HCT116 (cell line): ENCODE data around the gene CH25H. TPM values are rescaled to one million over a fixed set of nuclear protein-coding genes. Genes with fewer than 3 reads are reported as not detected.
"Not testable (repeated sequence)": the region's sequence is repeated elsewhere in the genome, so short reads cannot be mapped to it uniquely, and the experiment has no call there.

Source experiments
- ATAC-seq: fragments of 200-7000 bp; cut with Tn5 transposase; 2 replicates; pipeline ENCODE4 v1.9.1; 2020; ENCODE audit warnings: mild to moderate bottlenecking, moderate library complexity
- BruUV-seq: library from RNA; stranded (reverse); fragments of 400-500 nt; replicated peaks from 2 replicates; lab custom pipeline; 2021; lab: Mats Ljungman, UMichigan
- CTCF ChIA-PET: fragments of 300-600 bp; sonication (Branson Sonifier 250); formaldehyde crosslinking; loops from one replicate; lab custom pipeline; 2021; ENCODE audit warnings: antibody characterized with exemption; lab: Charles Lee
- POLR2A ChIA-PET: fragments of 300-600, 350-600 bp; sonication (Branson Sonifier 250); formaldehyde crosslinking; loops from one replicate; lab custom pipeline; 2021; ENCODE audit warnings: antibody characterized with exemption; lab: Charles Lee
- RAD21 ChIA-PET, 2 experiments: fragments of 300-600 bp; sonication (Branson Sonifier 250); formaldehyde crosslinking; loops; one replicate each; lab custom pipeline; 2023; ENCODE audit warnings: low total read pairs in 2 of 2; ENCODE audit not compliant: uncharacterized antibody in 2 of 2, unreplicated experiment in 2 of 2, low non-redundant PET in 1 of 2; lab: Charles Lee
- DNase-seq: peaks from one replicate; pipeline ENCODE4 v3.0.0-alpha.2; 2010; ENCODE audit warnings: low read depth, low spot score
- H2AFZ ChIP-seq: fragments of 200-600 bp; shearing (Covaris generic), sonication (generic); 2 replicates; pipeline ENCODE4 v1.6.1; 2017; ENCODE audit warnings: low read depth, mixed run types, mixed read lengths, antibody characterized with exemption, low read length; ENCODE audit not compliant: poor library complexity, severe bottlenecking
- H3K27ac ChIP-seq: 2 replicates; pipeline ENCODE4 v1.5.1; 2012; ENCODE audit warnings: low read depth, low read length
- H3K27me3 ChIP-seq: fragments of 200-600 bp; sonication (generic); 2 replicates; pipeline ENCODE4 v1.6.1; 2016; ENCODE audit warnings: mixed run types, low read length, mixed read lengths; ENCODE audit not compliant: insufficient read depth
- H3K36me3 ChIP-seq, 2 experiments: fragments of 200-500 bp in 1 of 2; fragments of 200-600 bp in 1 of 2; sonication (Bioruptor generic) in 1 of 2; sonication (generic) in 1 of 2; 2 replicates each; pipeline versions ENCODE4 v1.5.1 to v1.6.1; 2014 to 2016; ENCODE audit warnings: low read length in 2 of 2, inconsistent platforms in 1 of 2, mixed read lengths in 1 of 2, mixed run types in 1 of 2; ENCODE audit not compliant: insufficient read depth in 2 of 2, control insufficient read depth in 1 of 2
- H3K4me1 ChIP-seq, 2 experiments: fragments of 200-600 bp in 1 of 2; sonication (generic) in 1 of 2; 2 replicates each; pipeline versions ENCODE4 v1.5.1 to v1.6.1; 2012 to 2017; ENCODE audit warnings: low read length in 2 of 2, inconsistent platforms in 1 of 2, mild to moderate bottlenecking in 1 of 2, mixed read lengths in 1 of 2, mixed run types in 1 of 2, moderate library complexity in 1 of 2; ENCODE audit not compliant: insufficient read depth in 2 of 2, control insufficient read depth in 1 of 2
- H3K4me2 ChIP-seq: fragments of 200-600 bp; sonication (generic); 2 replicates; pipeline ENCODE4 v1.6.1; 2017; ENCODE audit warnings: mixed run types, low read length, mixed read lengths
- H3K4me3 ChIP-seq, 2 experiments: fragments of 200-600 bp in 1 of 2; sonication (generic) in 1 of 2; replicated peaks in 1 of 2; 2 replicates each; pipeline ENCODE4 v1.5.1; 2011 to 2016; ENCODE audit warnings: low read length in 2 of 2, control low read depth in 1 of 2, low read depth in 1 of 2, mild to moderate bottlenecking in 1 of 2, mixed read lengths in 1 of 2, mixed run types in 1 of 2
- H3K79me2 ChIP-seq: fragments of 200-600 bp; sonication (generic); 2 replicates; pipeline ENCODE4 v1.6.1; 2017; ENCODE audit warnings: mild to moderate bottlenecking, mixed run types, low read length, moderate library complexity, mixed read lengths; ENCODE audit not compliant: insufficient read depth
- H3K9ac ChIP-seq: fragments of 200-600 bp; sonication (generic); 2 replicates; pipeline ENCODE4 v1.6.1; 2016; ENCODE audit warnings: low read length, mixed read lengths
- H3K9me2 ChIP-seq: fragments of 200-600 bp; sonication (generic), shearing (Covaris generic); 2 replicates; pipeline ENCODE4 v1.6.1; 2017; ENCODE audit warnings: mixed run types, mild to moderate bottlenecking, moderate library complexity; ENCODE audit not compliant: insufficient read depth
- H3K9me3 ChIP-seq, 2 experiments: fragments of 200-500 bp in 1 of 2; fragments of 200-600 bp in 1 of 2; sonication (Bioruptor generic) in 1 of 2; sonication (generic) in 1 of 2; 2 replicates each; pipeline ENCODE4 v1.6.1; 2014 to 2017; ENCODE audit warnings: low read length in 2 of 2, mixed read lengths in 2 of 2, inconsistent platforms in 1 of 2, low read depth in 1 of 2, mild to moderate bottlenecking in 1 of 2, mixed run types in 1 of 2, moderate library complexity in 1 of 2; ENCODE audit not compliant: control insufficient read depth in 1 of 2, insufficient read depth in 1 of 2
- H4K20me1 ChIP-seq: fragments of 200-600 bp; sonication (generic), shearing (Covaris generic); 2 replicates; pipeline ENCODE4 v1.6.1; 2017; ENCODE audit warnings: mixed run types, mild to moderate bottlenecking, moderate library complexity; ENCODE audit not compliant: insufficient read depth
- CBX3 ChIP-seq: IDR thresholded peaks from 2 replicates; pipeline ENCODE4 v1.6.1; 2012; ENCODE audit warnings: low read depth
- CEBPB ChIP-seq: IDR thresholded peaks from 2 replicates; pipeline ENCODE4 v1.6.1; 2012; ENCODE audit warnings: low read depth
- EGR1 ChIP-seq: IDR thresholded peaks from 2 replicates; pipeline ENCODE4 v1.6.1; 2012; ENCODE audit warnings: low read depth
- ELF1 ChIP-seq: IDR thresholded peaks from 2 replicates; pipeline ENCODE4 v1.6.1; 2012; ENCODE audit warnings: low read depth, borderline replicate concordance
- JUND ChIP-seq: IDR thresholded peaks from 2 replicates; pipeline ENCODE4 v1.6.1; 2012
- POLR2AphosphoS5 ChIP-seq: IDR thresholded peaks from 2 replicates; pipeline ENCODE4 v1.6.1; 2011; ENCODE audit warnings: mild to moderate bottlenecking, low read depth, low read length, moderate library complexity
- SIN3A ChIP-seq: IDR thresholded peaks from 2 replicates; pipeline ENCODE4 v1.6.1; 2012; ENCODE audit warnings: low read depth
- SRF ChIP-seq: IDR thresholded peaks from 2 replicates; pipeline ENCODE4 v1.6.1; 2012; ENCODE audit warnings: low read depth
- TCF7L2 ChIP-seq: IDR thresholded peaks from 2 replicates; pipeline ENCODE4 v1.7.0; 2011; ENCODE audit warnings: borderline replicate concordance, inconsistent platforms; ENCODE audit not compliant: insufficient read depth, insufficient read length; ENCODE audit errors: extremely low read depth
- ZFX ChIP-seq: fragments of 450-650 bp; IDR thresholded peaks from 2 replicates; pipeline ENCODE4 v1.6.1; 2017
- ZNF274 ChIP-seq: fragments of 200-500 bp; sonication (Bioruptor generic); IDR thresholded peaks from 2 replicates; pipeline ENCODE4 v1.6.1; 2014; ENCODE audit warnings: mild to moderate bottlenecking, low read depth, low read length, inconsistent platforms
- intact Hi-C: fragments of 100-400 bp; cut with micrococcal nuclease; formaldehyde crosslinking; loops from 2 replicates; pipeline ENCODE4 v1.10.0; 2022
- total RNA-seq: library from RNA; stranded (reverse); gene quantifications from one replicate; pipeline ENCODE4 v1.2.1, GENCODE V29; 2021; ENCODE audit not compliant: unreplicated experiment
- TF ChIP-seq, protein P1 (sequence below): IDR thresholded peaks from 2 replicates; pipeline ENCODE4 v1.6.1; 2012
- TF ChIP-seq, protein P2 (sequence below): IDR thresholded peaks from 2 replicates; pipeline ENCODE4 v1.6.1; 2012
- TF ChIP-seq, protein P3 (sequence below): IDR thresholded peaks from 2 replicates; pipeline ENCODE4 v1.6.1; 2012; ENCODE audit warnings: low read depth

Gene CH25H
- total RNA-seq, 1 experiment from 2014 or later: not detected

DNA sequence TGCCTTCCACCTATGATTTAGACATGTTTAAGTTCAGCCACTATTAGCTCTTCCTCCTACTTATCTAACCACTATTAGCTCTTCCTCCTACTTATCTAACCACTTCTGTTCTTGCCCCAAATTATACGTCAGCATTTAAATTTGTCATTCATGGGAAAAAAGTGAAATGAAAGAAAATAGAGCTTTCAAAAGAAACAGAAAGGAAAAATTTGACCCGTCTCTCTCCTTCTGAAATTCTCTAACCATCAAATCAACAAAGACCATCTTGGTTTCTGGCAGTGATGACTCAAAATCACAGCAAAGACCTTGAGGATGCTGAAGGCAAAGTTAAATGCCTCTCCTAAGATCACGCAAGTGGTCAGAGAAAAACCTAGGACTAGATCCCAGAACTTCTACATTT is 41.9 kb upstream of the CH25H start:
- Histone ChIP-seq H3K27ac (no peak overlapping the region), H2AFZ (no peak overlapping the region), H3K4me2 (no peak overlapping the region), H4K20me1 (no peaks in the 10 kb centered on the region), H3K27me3 (no peaks in the 10 kb centered on the region), H3K9ac (no peak overlapping the region), H3K79me2 (no peaks in the 10 kb centered on the region), H3K4me3 (no peak overlapping the region), H3K9me3 (no peaks in the 10 kb centered on the region; a peak in 2 of 4 replicates), H3K9me2 (no peaks in the 10 kb centered on the region), H3K4me1 (peaks cover 3 to 15% of the 10 kb centered on the region in 2 experiments; a peak in 3 of 4 replicates), H3K36me3 (no peaks in the 10 kb centered on the region)
- ChIA-PET CTCF (no interaction called here), RAD21 (no interaction called here), POLR2A (no interaction called here)
- DNase-seq (no peak), ATAC-seq (no peak)
- TF ChIP-seq ZNF274: no peak
- TF ChIP-seq SRF: no peak
- TF ChIP-seq ELF1: no peak
- no peak for TF ChIP-seq SIN3A
- no peak for TF ChIP-seq POLR2AphosphoS5
- TF ChIP-seq, protein P1, sequence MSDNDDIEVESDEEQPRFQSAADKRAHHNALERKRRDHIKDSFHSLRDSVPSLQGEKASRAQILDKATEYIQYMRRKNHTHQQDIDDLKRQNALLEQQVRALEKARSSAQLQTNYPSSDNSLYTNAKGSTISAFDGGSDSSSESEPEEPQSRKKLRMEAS: no peak
- no peak for TF ChIP-seq CBX3
- TF ChIP-seq, protein P2, sequence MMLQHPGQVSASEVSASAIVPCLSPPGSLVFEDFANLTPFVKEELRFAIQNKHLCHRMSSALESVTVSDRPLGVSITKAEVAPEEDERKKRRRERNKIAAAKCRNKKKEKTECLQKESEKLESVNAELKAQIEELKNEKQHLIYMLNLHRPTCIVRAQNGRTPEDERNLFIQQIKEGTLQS: no peak
- no peak for TF ChIP-seq TCF7L2
- TF ChIP-seq CEBPB: no peak
- no peak for TF ChIP-seq ZFX
- no peak for TF ChIP-seq JUND
- TF ChIP-seq, protein P3, sequence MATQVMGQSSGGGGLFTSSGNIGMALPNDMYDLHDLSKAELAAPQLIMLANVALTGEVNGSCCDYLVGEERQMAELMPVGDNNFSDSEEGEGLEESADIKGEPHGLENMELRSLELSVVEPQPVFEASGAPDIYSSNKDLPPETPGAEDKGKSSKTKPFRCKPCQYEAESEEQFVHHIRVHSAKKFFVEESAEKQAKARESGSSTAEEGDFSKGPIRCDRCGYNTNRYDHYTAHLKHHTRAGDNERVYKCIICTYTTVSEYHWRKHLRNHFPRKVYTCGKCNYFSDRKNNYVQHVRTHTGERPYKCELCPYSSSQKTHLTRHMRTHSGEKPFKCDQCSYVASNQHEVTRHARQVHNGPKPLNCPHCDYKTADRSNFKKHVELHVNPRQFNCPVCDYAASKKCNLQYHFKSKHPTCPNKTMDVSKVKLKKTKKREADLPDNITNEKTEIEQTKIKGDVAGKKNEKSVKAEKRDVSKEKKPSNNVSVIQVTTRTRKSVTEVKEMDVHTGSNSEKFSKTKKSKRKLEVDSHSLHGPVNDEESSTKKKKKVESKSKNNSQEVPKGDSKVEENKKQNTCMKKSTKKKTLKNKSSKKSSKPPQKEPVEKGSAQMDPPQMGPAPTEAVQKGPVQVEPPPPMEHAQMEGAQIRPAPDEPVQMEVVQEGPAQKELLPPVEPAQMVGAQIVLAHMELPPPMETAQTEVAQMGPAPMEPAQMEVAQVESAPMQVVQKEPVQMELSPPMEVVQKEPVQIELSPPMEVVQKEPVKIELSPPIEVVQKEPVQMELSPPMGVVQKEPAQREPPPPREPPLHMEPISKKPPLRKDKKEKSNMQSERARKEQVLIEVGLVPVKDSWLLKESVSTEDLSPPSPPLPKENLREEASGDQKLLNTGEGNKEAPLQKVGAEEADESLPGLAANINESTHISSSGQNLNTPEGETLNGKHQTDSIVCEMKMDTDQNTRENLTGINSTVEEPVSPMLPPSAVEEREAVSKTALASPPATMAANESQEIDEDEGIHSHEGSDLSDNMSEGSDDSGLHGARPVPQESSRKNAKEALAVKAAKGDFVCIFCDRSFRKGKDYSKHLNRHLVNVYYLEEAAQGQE: no peak
- no peak for TF ChIP-seq EGR1
- BruUV-seq: no TSS peak
- intact Hi-C loops: no loop called here

DNA sequence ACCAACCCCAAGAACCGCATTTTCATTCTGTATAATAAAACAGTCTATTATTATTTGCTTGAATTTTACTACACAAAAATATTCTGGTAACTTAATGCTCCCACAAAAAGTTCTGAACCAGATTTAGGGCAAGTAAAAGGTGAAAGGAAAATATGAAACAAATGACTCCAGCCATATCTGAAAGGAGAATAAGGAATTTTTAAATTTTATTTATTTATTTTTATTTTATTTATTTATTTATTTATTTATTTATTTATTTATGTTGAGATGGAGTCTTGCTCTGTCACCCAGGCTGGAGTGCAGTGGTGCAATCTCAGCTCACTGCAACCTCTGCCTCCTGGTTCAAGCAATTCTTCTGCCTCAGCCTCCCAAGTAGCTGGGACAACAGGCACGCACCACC is 40.5 kb upstream of the CH25H start:
- H4K20me1 ChIP-seq, H3K36me3 ChIP-seq, H2AFZ ChIP-seq, DNase-seq, H3K27ac ChIP-seq, RAD21 ChIA-PET, H3K4me2 ChIP-seq, POLR2A ChIA-PET, H3K9me2 ChIP-seq, H3K27me3 ChIP-seq, H3K9ac ChIP-seq, ATAC-seq, intact Hi-C loops, H3K4me3 ChIP-seq, CTCF ChIA-PET, H3K79me2 ChIP-seq, BruUV-seq, H3K9me3 ChIP-seq: not testable (repeated sequence)
- H3K4me1 ChIP-seq: peaks cover 3 to 15% of the 10 kb centered on the region in 2 experiments; a peak in 3 of 4 replicates
